HEK293 (cell line): Measurements from ENCODE around the gene PHACTR1.
A peak's percentile ranks its signal among the peaks of the same experiment; 100 is the strongest.

Source experiments
- CTCF ChIA-PET: fragments of 350-600 bp; formaldehyde crosslinking; extraction: SDS; loops from one replicate; lab custom pipeline; 2021; ENCODE audit warnings: antibody characterized with exemption; lab: Yijun Ruan, JAX
- POLR2A ChIA-PET: fragments of 300-600 bp; formaldehyde crosslinking; extraction: SDS; loops from one replicate; lab custom pipeline; 2020; ENCODE audit warnings: antibody characterized with exemption, inconsistent platforms; lab: Yijun Ruan, JAX
- H3K27ac ChIP-seq: fragments of 200-500 bp; sonication (Bioruptor generic); 2 replicates; pipeline ENCODE4 v1.5.1; 2014; ENCODE audit warnings: low read depth, low read length, control low read depth, inconsistent platforms; ENCODE audit errors: extremely low read depth
- H3K36me3 ChIP-seq, 2 experiments: fragments of 200-500 bp in 1 of 2; sonication (Bioruptor generic) in 1 of 2; 1 replicate in 1 of 2; 2 replicates in 1 of 2; pipeline ENCODE4 v1.5.1; 2014 to 2017; ENCODE audit warnings: inconsistent platforms in 2 of 2, low read length in 2 of 2; ENCODE audit not compliant: control insufficient read depth in 2 of 2, insufficient read depth in 1 of 2
- H3K4me1 ChIP-seq: fragments of 200-500 bp; sonication (Bioruptor generic); 2 replicates; pipeline ENCODE4 v1.5.1; 2014; ENCODE audit warnings: mild to moderate bottlenecking, low read length, inconsistent platforms; ENCODE audit not compliant: control insufficient read depth, insufficient read depth
- H3K4me3 ChIP-seq: 2 replicates; pipeline ENCODE4 v1.5.1; 2011; ENCODE audit warnings: low read depth, mild to moderate bottlenecking, control low read depth, low read length, moderate library complexity
- H3K9me3 ChIP-seq: fragments of 200-500 bp; sonication (Bioruptor generic); 2 replicates; pipeline ENCODE4 v1.5.1; 2014; ENCODE audit warnings: low read depth, low read length, inconsistent platforms; ENCODE audit not compliant: control insufficient read depth, insufficient read depth
- HOXD13 ChIP-seq: sonication (generic); formaldehyde crosslinking; IDR thresholded peaks from 2 replicates; pipeline ENCODE4 v1.8.0; 2022; ENCODE audit warnings: missing genetic modification reagents, borderline replicate concordance
- IKZF3 ChIP-seq: fragments of 450-650 bp; IDR thresholded peaks from 2 replicates; pipeline ENCODE4 v1.5.0; 2018; ENCODE audit warnings: missing biosample characterization, mild to moderate bottlenecking, missing genetic modification characterization, moderate library complexity
- MZF1 ChIP-seq: fragments of 450-650 bp; formaldehyde crosslinking; IDR thresholded peaks from 2 replicates; pipeline ENCODE4 v1.5.1; 2017; ENCODE audit warnings: missing biosample characterization, missing genetic modification characterization, borderline replicate concordance
- OSR2 ChIP-seq: fragments of 450-650 bp; formaldehyde crosslinking; IDR thresholded peaks from 2 replicates; pipeline ENCODE4 v1.5.1; 2016; ENCODE audit warnings: missing biosample characterization, missing genetic modification characterization
- PRDM6 ChIP-seq: fragments of 450-650 bp; formaldehyde crosslinking; IDR thresholded peaks from 2 replicates; pipeline ENCODE4 v1.5.1; 2017; ENCODE audit warnings: missing biosample characterization, missing genetic modification characterization
- SP7 ChIP-seq: fragments of 450-650 bp; formaldehyde crosslinking; IDR thresholded peaks from 2 replicates; pipeline ENCODE4 v1.5.1; 2016; ENCODE audit warnings: missing biosample characterization, missing genetic modification characterization
- WT1 ChIP-seq: fragments of 450-650 bp; formaldehyde crosslinking; IDR thresholded peaks from 2 replicates; pipeline ENCODE4 v1.5.1; 2016; ENCODE audit warnings: missing biosample characterization, missing genetic modification characterization
- YY1 ChIP-seq: fragments of 450-650 bp; formaldehyde crosslinking; IDR thresholded peaks from 2 replicates; pipeline ENCODE4 v1.5.1; 2018; ENCODE audit warnings: missing biosample characterization, missing genetic modification characterization
- ZBTB1 ChIP-seq: fragments of 450-650 bp; formaldehyde crosslinking; IDR thresholded peaks from 2 replicates; pipeline ENCODE4 v1.5.1; 2016; ENCODE audit warnings: missing biosample characterization, missing genetic modification characterization
- ZBTB11 ChIP-seq: fragments of 450-650 bp; formaldehyde crosslinking; conservative IDR thresholded peaks from 2 replicates; pipeline ENCODE4 v1.5.1; 2016; ENCODE audit warnings: low read depth, missing biosample characterization, missing genetic modification characterization
- ZBTB17 ChIP-seq: fragments of 450-650 bp; formaldehyde crosslinking; IDR thresholded peaks from 2 replicates; pipeline ENCODE4 v1.5.1; 2016; ENCODE audit warnings: missing biosample characterization, missing genetic modification characterization
- ZFP3 ChIP-seq: fragments of 450-650 bp; formaldehyde crosslinking; IDR thresholded peaks from 2 replicates; pipeline ENCODE4 v1.5.1; 2016; ENCODE audit warnings: low read depth, missing biosample characterization, missing genetic modification characterization
- ZNF133 ChIP-seq: fragments of 450-650 bp; formaldehyde crosslinking; IDR thresholded peaks from 2 replicates; pipeline ENCODE4 v1.5.1; 2016; ENCODE audit warnings: missing biosample characterization, missing genetic modification characterization
- ZNF175 ChIP-seq: fragments of 450-650 bp; formaldehyde crosslinking; IDR thresholded peaks from 2 replicates; pipeline ENCODE4 v1.5.1; 2016; ENCODE audit warnings: missing biosample characterization, missing genetic modification characterization
- ZNF280C ChIP-seq: fragments of 450-650 bp; formaldehyde crosslinking; IDR thresholded peaks from 2 replicates; pipeline ENCODE4 v1.5.1; 2016; ENCODE audit warnings: missing biosample characterization, missing genetic modification characterization
- ZNF341 ChIP-seq: fragments of 450-650 bp; formaldehyde crosslinking; IDR thresholded peaks from 2 replicates; pipeline ENCODE4; 2016; ENCODE audit warnings: low read depth, missing biosample characterization, missing genetic modification characterization
- ZNF423 ChIP-seq: fragments of 450-650 bp; formaldehyde crosslinking; IDR thresholded peaks from 2 replicates; pipeline ENCODE4 v1.5.1; 2016; ENCODE audit warnings: missing biosample characterization, missing genetic modification characterization
- ZNF488 ChIP-seq: fragments of 450-650 bp; formaldehyde crosslinking; IDR thresholded peaks from 2 replicates; pipeline ENCODE4 v1.5.1; 2016; ENCODE audit warnings: missing biosample characterization, missing genetic modification characterization
- ZNF548 ChIP-seq: fragments of 450-650 bp; formaldehyde crosslinking; IDR thresholded peaks from 2 replicates; pipeline ENCODE4 v1.5.1; 2016; ENCODE audit warnings: missing biosample characterization, missing genetic modification characterization
- ZNF580 ChIP-seq: fragments of 450-650 bp; formaldehyde crosslinking; IDR thresholded peaks from 2 replicates; pipeline ENCODE4 v1.5.1; 2016; ENCODE audit warnings: missing biosample characterization, missing genetic modification characterization
- ZNF664 ChIP-seq: fragments of 450-650 bp; formaldehyde crosslinking; IDR thresholded peaks from 2 replicates; pipeline ENCODE4 v1.5.1; 2016; ENCODE audit warnings: missing biosample characterization, missing genetic modification characterization
- ZNF76 ChIP-seq: fragments of 450-650 bp; formaldehyde crosslinking; IDR thresholded peaks from 2 replicates; pipeline ENCODE4; 2016; ENCODE audit warnings: low read depth, missing biosample characterization, missing genetic modification characterization, borderline replicate concordance
- ZSCAN30 ChIP-seq: fragments of 450-650 bp; IDR thresholded peaks from 2 replicates; pipeline ENCODE4 v1.5.1; 2018; ENCODE audit warnings: missing biosample characterization, mild to moderate bottlenecking, missing genetic modification characterization, moderate library complexity
- ZXDB ChIP-seq: fragments of 450-650 bp; formaldehyde crosslinking; IDR thresholded peaks from 2 replicates; pipeline ENCODE4 v1.5.1; 2016; ENCODE audit warnings: missing biosample characterization, missing genetic modification characterization

PHACTR1 gene

GRCh38 chr6:12815089-12815488 lies 98.5 kb downstream of the PHACTR1 start (continued):
- no peak for TF ChIP-seq ZNF280C (tag by site-specific recombination)
- no peak for TF ChIP-seq ZNF548 (tag by site-specific recombination)
- TF ChIP-seq ZNF341 (tag by site-specific recombination): no peak
- TF ChIP-seq ZNF423 (tag by site-specific recombination): no peak
- TF ChIP-seq ZNF580 (tag by site-specific recombination): no peak
- no peak; the same call in 1 of the 2 replicates for TF ChIP-seq IKZF3 (tag by site-specific recombination)
- TF ChIP-seq ZSCAN30 (tag by site-specific recombination): no peak
- TF ChIP-seq OSR2 (tag by site-specific recombination): peak; percentile 29; the same call in 1 of the 2 replicates
- no peak for TF ChIP-seq MZF1 (tag by site-specific recombination)

GRCh38 chr6:12815884-12816600 lies 99.5 kb downstream of the PHACTR1 start:
- POLR2A ChIA-PET: no interaction called here
- Histone ChIP-seq H3K4me1 (peaks cover 23% of the 10 kb centered on the region), H3K4me3 (no peak overlapping the region), H3K27ac (peak overlapping the region; percentile 52), H3K36me3 (no peaks in the 10 kb centered on the region), H3K9me3 (no peaks in the 10 kb centered on the region)
- CTCF ChIA-PET: interaction anchor here (0.6 to 0.7 kb wide), 3 partner anchors 16 to 116 kb away, joined by 3 to 5 read pairs (median 3); no protein-coding TSS in a partner anchor
- no peak for TF ChIP-seq ZNF175 (tag by site-specific recombination)
- peak; percentile 58 for TF ChIP-seq ZNF580 (tag by site-specific recombination)
- TF ChIP-seq ZBTB17: peak; percentile 42; the same call in 1 of the 2 replicates
- TF ChIP-seq ZNF133 (tag by site-specific recombination): no peak
- TF ChIP-seq ZNF664 (tag by site-specific recombination): no peak
- peak; percentile 39; the same call in 1 of the 2 replicates for TF ChIP-seq HOXD13
- TF ChIP-seq WT1: peak; percentile 88
- TF ChIP-seq ZNF488 (tag by site-specific recombination): no peak
- TF ChIP-seq ZXDB: peak; percentile 93
- TF ChIP-seq ZNF76 (tag by site-specific recombination): no peak
- TF ChIP-seq SP7: peak; percentile 87
- TF ChIP-seq PRDM6: peak; percentile 98
- TF ChIP-seq YY1: no peak
- no peak for TF ChIP-seq ZBTB11 (tag by site-specific recombination)
- no peak for TF ChIP-seq ZBTB1 (tag by site-specific recombination)
- no peak for TF ChIP-seq ZFP3 (tag by site-specific recombination)
